B cell (primary cell): Measurements from ENCODE around the gene JADE2. TPM values are rescaled to one million over a fixed set of nuclear protein-coding genes. Genes with fewer than 3 reads are reported as not detected.
A peak's percentile ranks its signal among the peaks of the same experiment; 100 is the strongest.

Experiments
- ATAC-seq: fragments of 200-7000 bp; cut with Tn5 transposase; one replicate; pipeline ENCODE4 v1.10.0; 2021; ENCODE audit warnings: low read depth, mild to moderate bottlenecking, moderate number of reproducible peaks, moderate library complexity
- CTCF ChIA-PET: fragments of 350-600 bp; sonication (Branson Sonifier 250); formaldehyde crosslinking; loops from one replicate; lab custom pipeline; 2021; ENCODE audit warnings: antibody characterized with exemption, inconsistent platforms; lab: Charles Lee
- POLR2A ChIA-PET: fragments of 350-600 bp; sonication (Branson Sonifier 250); formaldehyde crosslinking; loops from one replicate; lab custom pipeline; 2021; ENCODE audit warnings: antibody characterized with exemption; lab: Charles Lee
- DNase-seq: peaks from one replicate; pipeline ENCODE4 v3.0.0; 2013
- H2AFZ ChIP-seq: 2 replicates; pipeline ENCODE4 v1.6.1; 2012; ENCODE audit warnings: mild to moderate bottlenecking, low read depth, low read length; ENCODE audit not compliant: insufficient read depth, poor library complexity, severe bottlenecking
- H3K27ac ChIP-seq, 2 donors: 1 replicate in 1 of 2; 2 replicates in 1 of 2; pipeline ENCODE4 v1.5.1; 2012 to 2013; ENCODE audit warnings: low read length in 2 of 2, mild to moderate bottlenecking in 2 of 2, moderate library complexity in 1 of 2
- H3K27me3 ChIP-seq, 4 experiments: fragments of 200-600 bp in 1 of 4; sonication (generic) in 1 of 4; replicated peaks in 1 of 4; 1 replicate in 2 of 4; 2 replicates in 2 of 4; pipeline versions ENCODE4 v1.6.1 to v1.7.0; 2013 to 2016; ENCODE audit warnings: low read length in 3 of 4, mild to moderate bottlenecking in 2 of 4, mixed read lengths in 1 of 4, moderate library complexity in 1 of 4; ENCODE audit not compliant: insufficient read depth in 4 of 4, control insufficient read depth in 3 of 4; ENCODE audit errors: control extremely low read depth in 1 of 4
- H3K36me3 ChIP-seq, 2 experiments: replicated peaks in 1 of 2; 1 replicate in 1 of 2; 2 replicates in 1 of 2; pipeline versions ENCODE4 v1.6.1 to v1.7.1; 2013; ENCODE audit warnings: low read length in 1 of 2; ENCODE audit not compliant: insufficient read depth in 2 of 2, control insufficient read depth in 1 of 2; ENCODE audit errors: control extremely low read depth in 1 of 2, extremely low read depth in 1 of 2
- H3K4me1 ChIP-seq, 2 donors: fragments of 200-600 bp in 1 of 2; sonication (generic) in 1 of 2; 1 replicate in 1 of 2; 2 replicates in 1 of 2; pipeline versions ENCODE4 v1.5.1 to v1.6.1; 2013 to 2017; ENCODE audit warnings: low read length in 2 of 2; ENCODE audit not compliant: control insufficient read depth in 2 of 2, insufficient read depth in 2 of 2
- H3K4me2 ChIP-seq: replicated peaks from 2 replicates; pipeline ENCODE3; 2012; ENCODE audit warnings: mild to moderate bottlenecking, low read depth, low read length; ENCODE audit not compliant: poor library complexity, severe bottlenecking
- H3K4me3 ChIP-seq, 5 experiments: fragments of 200-600 bp in 1 of 5; sonication (generic) in 1 of 5; 1 replicate in 3 of 5; 2 replicates in 2 of 5; pipeline versions ENCODE4 v1.5.1 to v1.7.0; 2011 to 2016; ENCODE audit warnings: low read length in 4 of 5, mild to moderate bottlenecking in 4 of 5, low read depth in 2 of 5, control low read depth in 1 of 5, moderate library complexity in 1 of 5; ENCODE audit not compliant: insufficient read depth in 1 of 5; ENCODE audit errors: control extremely low read depth in 1 of 5, extremely low read depth in 1 of 5
- H3K79me2 ChIP-seq: fragments of 200-600 bp; sonication (generic); one replicate; pipeline ENCODE4 v1.6.0; 2016; ENCODE audit warnings: low read length; ENCODE audit not compliant: control insufficient read depth, insufficient read depth
- H3K9ac ChIP-seq: fragments of 200-600 bp; sonication (generic); 2 replicates; pipeline ENCODE4 v1.6.1; 2017; ENCODE audit warnings: mild to moderate bottlenecking, low read length, moderate library complexity
- H3K9me3 ChIP-seq, 3 donors: one replicate each; pipeline versions ENCODE4 v1.6.1 to v1.7.1; 2013; ENCODE audit warnings: low read length in 2 of 3; ENCODE audit not compliant: control insufficient read depth in 2 of 3, insufficient read depth in 1 of 3; ENCODE audit errors: control extremely low read depth in 1 of 3
- H4K20me1 ChIP-seq: 2 replicates; pipeline ENCODE4 v1.6.0; 2012; ENCODE audit warnings: mild to moderate bottlenecking, low read length; ENCODE audit not compliant: insufficient read depth, control insufficient read depth, poor library complexity, severe bottlenecking
- H3K27ac Mint-ChIP-seq: one replicate; pipeline ENCODE4 v1.8.0; 2021; ENCODE audit warnings: mixed read lengths
- H3K27me3 Mint-ChIP-seq: one replicate; pipeline ENCODE4 v1.8.0; 2021; ENCODE audit warnings: mixed read lengths
- H3K4me1 Mint-ChIP-seq: one replicate; pipeline ENCODE4 v1.8.0; 2021; ENCODE audit warnings: mixed read lengths
- H3K4me3 Mint-ChIP-seq: one replicate; pipeline ENCODE4 v1.8.0; 2021; ENCODE audit warnings: mixed read lengths
- H3K9me3 Mint-ChIP-seq: one replicate; pipeline ENCODE4 v1.8.0; 2022; ENCODE audit warnings: mixed read lengths; ENCODE audit not compliant: insufficient read depth
- CTCF ChIP-seq: fragments of 200-600 bp; IDR thresholded peaks from one replicate; pipeline ENCODE4 v1.8.0; 2022; ENCODE audit warnings: antibody characterized with exemption, mild to moderate bottlenecking
- EZH2 ChIP-seq: IDR thresholded peaks from 2 replicates; pipeline ENCODE4 v1.6.1; 2012; ENCODE audit warnings: borderline replicate concordance, low read depth, mild to moderate bottlenecking, moderate library complexity, low read length; ENCODE audit not compliant: insufficient read depth, poor library complexity, severe bottlenecking
- whole genome bisulfite sequencing: methylation state at CpG from one replicate; pipeline ENCODE4 v1.1.5; 2013; ENCODE audit warnings: missing lambda C conversion rate; ENCODE audit not compliant: insufficient coverage; 5-methylcytosine and 5-hydroxymethylcytosine counted together
- intact Hi-C: fragments of 100-400 bp; cut with micrococcal nuclease; formaldehyde crosslinking; loops from one replicate; pipeline ENCODE4 v1.10.0; 2022
- polyA plus RNA-seq: library from polyadenylated mRNA; depleted of rRNA; stranded (reverse); fragments of >200 nt; gene quantifications from 2 replicates; pipeline ENCODE4 v1.2.3, GENCODE V29; 2012
- total RNA-seq, 2 donors: library from RNA; stranded (reverse); fragments of 120-200 nt in 1 of 2; gene quantifications; 1 replicate in 1 of 2; 2 replicates in 1 of 2; pipeline versions ENCODE4 v1.2.3 to v1.2.4, GENCODE V29; 2013 to 2022

JADE2 gene
- total and polyA plus RNA-seq, 2 donors (not counting 1 experiment from before 2014, with no cell fraction given): 80.5 to 247 TPM

GRCh38 chr5:134553821-134554267, 28.4 kb downstream of the JADE2 start:
- Histone ChIP-seq H3K27me3 (no peaks in the 10 kb centered on the region), H3K4me3 (no peak overlapping the region), H3K9me3 (no peaks in the 10 kb centered on the region), H4K20me1 (peaks cover 41% of the 10 kb centered on the region), H2AFZ (no peak overlapping the region), H3K9ac (no peak overlapping the region), H3K36me3 (peaks cover 0 to 55% of the 10 kb centered on the region in 2 experiments), H3K79me2 (peaks cover 54% of the 10 kb centered on the region), H3K27ac (peak overlapping the region; percentile 86 to 98), H3K4me1 (peaks cover 56 to 78% of the 10 kb centered on the region in 2 donors), H3K4me2 (peak overlapping the region; percentile 62)
- ATAC-seq (no peak), DNase-seq (no peak)
- H3K4me1 Mint-ChIP-seq: peaks cover 72% of the 10 kb centered on the region
- peak overlapping the region; percentile 97 for H3K27ac Mint-ChIP-seq
- no peaks in the 10 kb centered on the region for H3K27me3 Mint-ChIP-seq
- ChIA-PET CTCF (interaction anchor here (1.0 to 5.0 kb wide), 10 partner anchors 10 to 250 kb away, joined by 3 to 76 read pairs (median 7); partner anchors contain the start of genes CDKN2AIPNL, JADE2 and UBE2B), POLR2A (interaction anchor here (0.9 to 3.7 kb wide), 7 partner anchors 10 to 186 kb away, joined by 3 to 66 read pairs (median 5); partner anchors contain the start of gene JADE2)
- 72% methylated on average over 6 of the region's 6 CpGs for WGBS
- H3K4me3 Mint-ChIP-seq: peak overlapping the region; percentile 83
- no peak for TF ChIP-seq EZH2
- no peak for TF ChIP-seq CTCF
- no peaks in the 10 kb centered on the region for H3K9me3 Mint-ChIP-seq
- intact Hi-C loops: loop anchor here (1.0 to 2.0 kb wide), 4 partner anchors 10 to 328 kb away; partner anchors contain the start of genes PPP2CA and UBE2B
